HG03064 (cell line): ENCODE measurements around the gene FSCN2.
"Not testable (repeated sequence)": the region's sequence is repeated elsewhere in the genome, so short reads cannot be mapped to it uniquely, and the experiment has no call there.

Experiments
- ATAC-seq: cut with Tn5 transposase; IDR thresholded peaks from one replicate; pipeline ENCODE4 v1.9.1; 2021; ENCODE audit warnings: low read depth; ENCODE audit not compliant: unreplicated experiment

The FSCN2 gene

GRCh38 chr17:81573794-81574642 lies 45.8 kb downstream of the FSCN2 start:
- ATAC-seq, result no peak

GRCh38 chr17:81574643-81574956 lies 46.4 kb downstream of the FSCN2 start:
- no peak for ATAC-seq

GRCh38 chr17:81575836-81576235 lies 47.7 kb downstream of the FSCN2 start:
- ATAC-seq, result no peak

DNA sequence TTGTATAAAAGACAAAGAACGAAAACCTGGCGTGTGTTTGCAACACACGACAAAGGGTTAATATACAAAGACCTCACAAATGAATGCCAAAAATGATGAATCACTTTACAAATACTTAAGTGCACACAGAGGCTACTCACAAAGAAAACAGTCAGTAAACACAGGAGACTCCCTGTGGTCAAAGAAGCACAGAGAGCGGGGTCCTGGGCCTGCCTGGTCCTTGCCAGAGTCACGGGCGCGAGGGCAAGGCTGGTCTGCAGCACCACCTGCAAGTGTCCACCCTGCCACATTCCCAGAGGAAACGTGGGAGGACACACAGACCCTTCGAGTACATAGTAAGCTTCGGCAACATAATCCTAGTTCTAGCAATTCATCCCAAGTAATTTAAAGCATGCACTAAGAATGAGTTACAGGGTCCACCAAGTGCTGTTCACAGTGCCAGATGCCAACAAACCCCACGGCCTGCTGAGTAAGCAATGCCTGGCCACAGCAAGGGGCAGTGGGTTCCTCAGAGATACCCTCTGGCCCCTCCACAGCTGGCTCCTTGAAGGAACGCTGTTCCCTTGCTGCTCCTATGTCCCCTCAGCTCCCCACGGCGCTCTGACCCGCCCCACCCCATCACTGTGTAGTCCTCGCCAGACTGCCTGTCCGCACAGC lies 48.6 kb downstream of the FSCN2 start:
- no peak for ATAC-seq

DNA sequence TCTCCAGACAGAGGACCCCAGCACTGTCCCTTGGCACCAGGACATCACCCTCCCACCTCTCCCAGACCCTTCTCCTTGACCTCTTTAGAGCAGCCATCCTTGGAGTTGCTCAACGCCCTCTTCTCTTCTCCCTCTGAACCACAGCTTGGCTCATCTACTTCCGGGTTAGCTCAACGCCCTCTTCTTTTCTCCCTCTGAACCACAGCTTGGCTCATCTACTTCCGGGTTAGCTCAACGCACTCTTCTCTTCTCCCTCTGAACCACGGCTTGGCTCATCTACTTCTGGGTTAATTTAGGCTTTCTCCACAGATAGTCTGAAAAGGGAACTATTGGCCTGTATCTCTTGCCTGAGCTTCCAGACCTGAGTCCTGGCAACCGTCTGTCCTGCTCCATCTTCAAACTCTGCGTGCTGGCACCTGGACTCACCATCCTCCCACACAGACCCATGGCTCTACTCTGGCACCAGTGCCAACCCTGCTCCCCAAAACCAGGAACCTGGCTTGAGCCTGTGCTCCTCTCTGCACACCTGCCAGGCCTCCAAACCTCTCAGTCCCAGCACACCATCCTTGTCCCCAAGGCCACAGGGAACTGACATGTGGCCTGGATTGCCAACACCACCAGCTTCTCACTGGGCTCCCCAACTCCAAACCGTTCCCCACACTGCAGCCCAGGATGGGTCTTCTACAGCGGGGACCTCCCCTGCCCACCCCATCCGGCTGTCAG lies 49.3 kb downstream of the FSCN2 start:
- ATAC-seq, result no peak

DNA sequence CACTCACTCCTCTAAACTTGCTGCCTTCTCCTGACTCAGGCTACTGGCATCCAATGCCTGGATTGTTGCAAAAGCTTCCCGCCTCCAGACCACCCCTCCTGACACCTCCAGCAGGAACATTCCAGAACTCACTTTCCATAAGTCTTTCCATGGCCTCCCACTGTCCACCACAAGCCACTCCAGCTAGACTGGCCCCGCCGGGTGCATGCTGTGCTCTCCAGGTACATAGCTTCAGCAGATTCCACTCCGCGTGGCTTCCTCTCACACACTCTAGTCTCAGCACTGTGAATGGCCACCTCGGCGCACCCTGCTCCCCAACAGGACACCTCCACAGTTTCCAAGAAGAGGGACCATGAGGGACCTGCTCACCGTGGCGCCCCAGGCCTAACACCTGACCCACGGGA lies 49.9 kb downstream of the FSCN2 start:
- no peak for ATAC-seq

DNA sequence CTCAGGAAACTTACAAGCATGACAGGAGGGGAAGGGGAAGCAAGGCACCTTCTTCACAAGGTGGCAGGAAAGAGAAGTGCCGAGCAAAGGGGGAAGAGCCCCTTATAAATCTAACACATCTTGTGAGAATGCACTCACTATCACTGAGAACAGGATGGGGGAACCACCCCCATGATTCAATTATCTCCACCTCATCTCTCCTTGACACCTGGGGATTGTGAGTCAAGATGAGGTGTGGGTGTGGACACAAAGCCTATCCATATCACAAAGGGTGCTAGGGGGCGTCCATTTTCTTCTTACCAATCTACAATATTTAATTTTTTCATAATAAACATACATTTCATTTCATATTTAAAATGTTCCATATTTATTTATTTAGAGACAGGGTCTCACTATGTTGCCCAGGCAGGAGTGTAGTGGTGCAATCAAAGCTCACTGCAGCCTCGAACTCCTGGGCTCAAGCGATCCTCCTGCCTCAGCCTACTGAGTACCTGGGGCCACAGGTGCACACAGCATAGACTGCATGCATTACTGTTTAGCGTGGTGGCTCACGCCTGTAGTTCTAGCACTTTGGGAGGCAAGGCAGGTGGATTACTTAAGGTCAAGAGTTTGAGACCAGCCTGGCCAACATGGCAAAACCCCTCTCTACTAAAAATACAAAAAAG lies 50.5 kb downstream of the FSCN2 start:
- ATAC-seq, result no peak

DNA sequence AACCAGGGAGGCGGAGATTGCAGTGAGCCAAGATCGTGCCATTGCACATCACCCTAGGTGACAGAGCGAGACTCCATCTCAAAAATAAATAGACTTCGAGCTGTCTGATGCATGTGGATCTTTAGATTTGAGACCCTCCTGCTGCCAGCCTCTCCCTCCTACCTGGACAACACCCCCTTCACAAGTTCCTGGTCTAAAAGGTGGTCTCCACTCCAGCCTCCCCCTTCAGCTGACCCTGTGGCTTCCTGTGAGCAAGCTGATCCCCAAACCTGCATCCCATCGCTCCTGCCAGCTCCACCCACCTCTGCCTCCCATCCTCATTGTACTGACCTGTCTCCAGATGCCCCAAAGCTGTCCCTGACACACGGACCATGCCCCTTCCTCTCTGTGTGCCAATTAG lies 51.1 kb downstream of the FSCN2 start:
- no peak for ATAC-seq

GRCh38 chr17:81579821-81580321 lies 51.7 kb downstream of the FSCN2 start:
- no peak for ATAC-seq

DNA sequence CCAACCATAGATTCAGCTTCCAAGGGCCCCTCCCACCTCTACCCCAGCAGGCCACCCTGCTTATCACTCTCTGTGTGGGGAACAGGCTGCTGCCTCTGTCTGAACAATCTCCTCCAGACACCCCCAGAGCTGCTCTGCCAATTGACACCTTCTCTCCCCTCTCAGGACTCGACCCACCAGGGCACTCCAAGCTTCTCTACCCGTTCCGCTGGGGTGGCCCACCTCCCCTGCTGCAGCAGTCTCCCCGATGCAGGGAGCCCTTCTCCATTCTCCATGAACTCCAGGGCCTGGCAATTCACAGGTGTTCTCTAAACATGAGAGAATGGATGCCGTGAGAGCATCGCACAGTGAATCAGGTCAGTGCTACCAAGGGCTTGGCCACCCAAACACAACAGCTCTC lies 52.3 kb downstream of the FSCN2 start:
- ATAC-seq, result no peak

DNA sequence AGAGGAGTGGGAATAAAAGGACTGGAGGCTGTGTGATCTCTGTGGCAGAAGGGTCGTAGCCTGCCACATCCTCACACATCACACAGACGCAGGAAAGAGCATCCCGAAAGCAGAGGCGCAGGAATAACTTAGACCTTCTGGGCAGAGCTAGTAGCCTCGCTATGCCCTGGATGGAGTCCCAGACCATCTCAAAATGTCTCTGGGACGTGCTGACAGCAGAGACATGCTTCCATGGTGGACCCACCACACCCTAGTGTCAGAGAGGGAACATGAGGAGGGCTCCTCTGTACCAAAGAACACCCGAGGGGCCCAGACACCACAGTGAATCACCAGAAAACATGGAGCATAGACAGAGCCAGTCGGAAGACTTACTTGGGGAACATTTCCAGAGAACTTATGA lies 53.6 kb downstream of the FSCN2 start:
- ATAC-seq, result no peak

- no peak for ATAC-seq
Observed at GRCh38 chr17:81582341-81582740, 54.2 kb downstream of the FSCN2 start.

DNA sequence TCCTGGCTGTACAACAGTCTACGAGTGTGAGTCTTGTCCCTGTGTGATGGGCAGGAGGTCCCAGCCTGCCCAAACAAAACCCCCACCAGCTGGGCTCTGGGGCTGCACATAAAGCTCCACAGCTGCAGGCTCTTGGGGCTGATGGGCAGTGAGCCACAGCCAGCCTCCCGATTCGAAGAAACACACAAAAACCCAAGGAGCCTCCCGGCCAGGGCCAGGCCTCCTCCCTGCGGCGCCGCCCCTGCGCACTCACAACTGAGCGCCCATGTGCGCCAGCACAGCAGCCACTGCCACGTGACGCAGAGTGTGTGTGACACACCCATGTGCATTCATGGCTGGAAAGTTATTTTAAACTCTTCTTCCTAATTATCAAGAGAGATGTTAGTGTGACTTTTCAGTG lies 54.6 kb downstream of the FSCN2 start:
- no peak for ATAC-seq

DNA sequence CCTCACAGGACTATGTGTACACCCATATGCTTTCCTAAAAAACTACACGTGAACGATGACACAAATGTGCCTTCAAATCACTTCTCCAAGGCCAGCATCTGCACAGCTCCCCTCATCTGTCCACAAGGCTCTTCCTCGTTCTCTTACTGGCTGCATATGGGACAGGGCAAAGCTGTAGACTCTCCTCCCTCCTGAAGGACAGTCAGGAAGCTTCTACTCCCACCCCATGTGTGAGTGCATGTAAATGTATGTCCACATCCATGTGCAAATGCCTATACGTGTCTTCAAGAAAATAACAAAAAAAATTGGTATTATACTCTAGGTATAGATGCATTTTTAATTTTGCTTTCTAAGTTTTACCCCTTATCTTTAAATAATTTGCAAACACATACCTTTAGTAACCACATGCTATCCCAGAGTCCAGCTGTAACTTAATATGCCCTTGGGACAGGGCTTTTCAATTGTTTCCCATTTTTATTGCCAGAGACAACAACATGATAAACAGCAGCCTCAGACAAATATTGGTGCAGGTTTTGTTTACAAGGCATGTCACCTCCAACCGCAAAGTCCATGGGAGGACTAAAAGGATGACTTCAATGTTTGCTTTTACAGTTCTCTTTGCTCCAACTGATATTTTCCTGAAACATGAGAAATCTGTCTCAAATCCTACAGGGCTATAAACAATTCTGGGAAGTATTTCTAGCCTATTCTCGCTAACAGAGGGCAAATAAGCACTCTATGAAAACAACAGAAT lies 55.6 kb downstream of the FSCN2 start:
- no peak for ATAC-seq

DNA sequence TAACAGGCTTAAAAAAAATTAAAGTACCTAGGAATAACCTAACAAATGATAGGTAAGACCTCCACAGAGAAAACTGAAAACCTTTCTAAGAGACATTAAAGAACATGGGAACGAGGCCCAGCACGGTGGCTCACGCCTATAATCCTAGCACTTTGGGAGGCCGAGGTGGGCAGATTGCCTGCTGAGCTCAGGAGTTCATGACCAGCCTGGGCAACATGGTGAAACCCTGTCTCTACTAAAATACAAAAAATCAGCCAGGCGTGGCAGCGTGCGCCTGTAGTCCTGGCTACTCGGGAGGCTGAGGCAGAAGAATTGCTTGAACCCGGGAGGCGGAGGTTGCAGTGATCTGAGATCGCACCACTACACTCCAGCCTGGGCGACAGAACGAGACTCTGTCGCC lies 56.6 kb downstream of the FSCN2 start:
- ATAC-seq, result not testable (repeated sequence)

DNA sequence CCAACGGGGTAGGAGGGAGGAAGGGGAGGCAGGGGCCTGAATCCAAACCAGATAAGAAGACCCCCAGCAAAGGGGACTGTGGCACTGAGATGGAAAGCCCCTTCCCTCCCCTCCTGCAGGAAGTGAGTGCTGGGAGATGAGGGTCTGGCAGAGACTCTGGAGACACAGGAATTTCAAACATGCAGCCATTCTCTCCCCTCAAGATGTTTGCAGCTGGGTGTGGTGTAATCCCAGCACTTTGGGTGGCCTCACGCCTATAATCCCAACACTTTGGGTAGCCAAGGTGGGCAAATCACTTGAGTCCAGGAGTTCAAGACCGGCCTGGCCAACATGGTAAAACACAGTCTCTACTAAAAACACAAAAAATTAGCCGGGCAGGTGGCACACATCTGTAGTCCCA lies 57.9 kb downstream of the FSCN2 start:
- no peak for ATAC-seq
